HL-60 (cell line): Measurements from ENCODE around the gene FOCAD.

Experiments used
- CTCF ChIP-seq: IDR thresholded peaks from one replicate; pipeline ENCODE4 v1.5.1; 2011; ENCODE audit warnings: low read length, control low read depth, inconsistent platforms; ENCODE audit not compliant: insufficient read depth
- GABPA ChIP-seq: IDR thresholded peaks from 2 replicates; pipeline ENCODE4 v1.6.1; 2012; ENCODE audit warnings: low read depth
- POLR2AphosphoS5 ChIP-seq: IDR thresholded peaks from 2 replicates; pipeline ENCODE4 v1.6.1; 2012; ENCODE audit warnings: low read depth
- TF ChIP-seq, protein P1 (sequence below): IDR thresholded peaks from 2 replicates; pipeline ENCODE4 v1.6.1; 2012; ENCODE audit warnings: low read depth; ENCODE audit not compliant: insufficient replicate concordance

DNA sequence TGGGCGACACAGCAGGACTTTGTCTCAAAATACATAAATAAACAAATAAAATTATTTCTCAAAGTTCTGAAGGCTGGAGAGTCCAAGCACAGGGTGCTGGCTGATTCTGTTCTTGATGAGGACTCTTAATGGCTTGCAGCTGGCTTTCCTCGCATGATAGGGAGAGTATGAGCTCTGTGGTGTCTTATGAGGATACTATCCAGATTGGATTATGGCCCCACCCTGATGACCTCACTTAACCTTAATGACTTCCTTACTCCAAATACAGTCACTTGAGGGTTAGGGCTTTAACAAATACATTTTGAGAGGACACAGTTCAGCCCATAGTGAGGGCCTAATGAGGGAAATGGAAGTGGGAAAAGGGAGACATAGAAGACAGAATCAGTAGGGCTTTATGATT, 87.7 kb downstream of the FOCAD start:
- TF ChIP-seq POLR2AphosphoS5 (no peak), CTCF (no peak), GABPA (no peak)
- TF ChIP-seq, protein P1, sequence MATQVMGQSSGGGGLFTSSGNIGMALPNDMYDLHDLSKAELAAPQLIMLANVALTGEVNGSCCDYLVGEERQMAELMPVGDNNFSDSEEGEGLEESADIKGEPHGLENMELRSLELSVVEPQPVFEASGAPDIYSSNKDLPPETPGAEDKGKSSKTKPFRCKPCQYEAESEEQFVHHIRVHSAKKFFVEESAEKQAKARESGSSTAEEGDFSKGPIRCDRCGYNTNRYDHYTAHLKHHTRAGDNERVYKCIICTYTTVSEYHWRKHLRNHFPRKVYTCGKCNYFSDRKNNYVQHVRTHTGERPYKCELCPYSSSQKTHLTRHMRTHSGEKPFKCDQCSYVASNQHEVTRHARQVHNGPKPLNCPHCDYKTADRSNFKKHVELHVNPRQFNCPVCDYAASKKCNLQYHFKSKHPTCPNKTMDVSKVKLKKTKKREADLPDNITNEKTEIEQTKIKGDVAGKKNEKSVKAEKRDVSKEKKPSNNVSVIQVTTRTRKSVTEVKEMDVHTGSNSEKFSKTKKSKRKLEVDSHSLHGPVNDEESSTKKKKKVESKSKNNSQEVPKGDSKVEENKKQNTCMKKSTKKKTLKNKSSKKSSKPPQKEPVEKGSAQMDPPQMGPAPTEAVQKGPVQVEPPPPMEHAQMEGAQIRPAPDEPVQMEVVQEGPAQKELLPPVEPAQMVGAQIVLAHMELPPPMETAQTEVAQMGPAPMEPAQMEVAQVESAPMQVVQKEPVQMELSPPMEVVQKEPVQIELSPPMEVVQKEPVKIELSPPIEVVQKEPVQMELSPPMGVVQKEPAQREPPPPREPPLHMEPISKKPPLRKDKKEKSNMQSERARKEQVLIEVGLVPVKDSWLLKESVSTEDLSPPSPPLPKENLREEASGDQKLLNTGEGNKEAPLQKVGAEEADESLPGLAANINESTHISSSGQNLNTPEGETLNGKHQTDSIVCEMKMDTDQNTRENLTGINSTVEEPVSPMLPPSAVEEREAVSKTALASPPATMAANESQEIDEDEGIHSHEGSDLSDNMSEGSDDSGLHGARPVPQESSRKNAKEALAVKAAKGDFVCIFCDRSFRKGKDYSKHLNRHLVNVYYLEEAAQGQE: no peak
